Measurements from ENCODE around the gene ZMYM4. TPM values are rescaled to one million over a fixed set of nuclear protein-coding genes. Genes with fewer than 3 reads are reported as not detected.

The ZMYM4 gene
- polyA plus RNA-seq, 1 donor from 2014 or later: 36.1 TPM

DNA sequence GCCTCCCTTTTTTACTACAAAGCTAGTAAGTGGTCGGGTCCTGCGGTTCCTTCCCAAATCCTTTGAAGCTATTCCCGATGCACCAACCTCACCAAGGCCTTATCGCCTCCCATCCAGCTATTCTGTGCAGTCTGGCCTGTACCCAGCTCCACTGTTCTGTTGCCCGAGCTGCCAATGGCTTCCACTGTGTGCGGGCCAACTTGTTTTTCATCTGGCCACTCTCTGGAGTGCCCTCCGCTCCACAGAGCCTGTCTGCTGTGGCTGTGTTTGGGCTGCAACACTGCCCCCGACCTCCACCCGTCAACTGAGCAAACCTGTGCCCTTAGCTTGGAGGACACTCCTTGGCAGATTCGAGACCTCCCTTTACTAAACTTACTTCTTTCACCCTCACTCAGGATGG lies 163.7 kb downstream of the ZMYM4 start:
- TF ChIP-seq MXI1 (conservative IDR thresholded peaks at IDR 0.05; ENCODE audit: poor library complexity, severe bottlenecking): no peak
- no peak for TF ChIP-seq TAF1 (IDR thresholded peaks at IDR 0.05; ENCODE audit: low read depth)
- TF ChIP-seq RAD21 (conservative IDR thresholded peaks at IDR 0.05): no peak
- no peak for TF ChIP-seq SMC3 (conservative IDR thresholded peaks at IDR 0.05; ENCODE audit: poor library complexity)
- TF ChIP-seq, protein P1, sequence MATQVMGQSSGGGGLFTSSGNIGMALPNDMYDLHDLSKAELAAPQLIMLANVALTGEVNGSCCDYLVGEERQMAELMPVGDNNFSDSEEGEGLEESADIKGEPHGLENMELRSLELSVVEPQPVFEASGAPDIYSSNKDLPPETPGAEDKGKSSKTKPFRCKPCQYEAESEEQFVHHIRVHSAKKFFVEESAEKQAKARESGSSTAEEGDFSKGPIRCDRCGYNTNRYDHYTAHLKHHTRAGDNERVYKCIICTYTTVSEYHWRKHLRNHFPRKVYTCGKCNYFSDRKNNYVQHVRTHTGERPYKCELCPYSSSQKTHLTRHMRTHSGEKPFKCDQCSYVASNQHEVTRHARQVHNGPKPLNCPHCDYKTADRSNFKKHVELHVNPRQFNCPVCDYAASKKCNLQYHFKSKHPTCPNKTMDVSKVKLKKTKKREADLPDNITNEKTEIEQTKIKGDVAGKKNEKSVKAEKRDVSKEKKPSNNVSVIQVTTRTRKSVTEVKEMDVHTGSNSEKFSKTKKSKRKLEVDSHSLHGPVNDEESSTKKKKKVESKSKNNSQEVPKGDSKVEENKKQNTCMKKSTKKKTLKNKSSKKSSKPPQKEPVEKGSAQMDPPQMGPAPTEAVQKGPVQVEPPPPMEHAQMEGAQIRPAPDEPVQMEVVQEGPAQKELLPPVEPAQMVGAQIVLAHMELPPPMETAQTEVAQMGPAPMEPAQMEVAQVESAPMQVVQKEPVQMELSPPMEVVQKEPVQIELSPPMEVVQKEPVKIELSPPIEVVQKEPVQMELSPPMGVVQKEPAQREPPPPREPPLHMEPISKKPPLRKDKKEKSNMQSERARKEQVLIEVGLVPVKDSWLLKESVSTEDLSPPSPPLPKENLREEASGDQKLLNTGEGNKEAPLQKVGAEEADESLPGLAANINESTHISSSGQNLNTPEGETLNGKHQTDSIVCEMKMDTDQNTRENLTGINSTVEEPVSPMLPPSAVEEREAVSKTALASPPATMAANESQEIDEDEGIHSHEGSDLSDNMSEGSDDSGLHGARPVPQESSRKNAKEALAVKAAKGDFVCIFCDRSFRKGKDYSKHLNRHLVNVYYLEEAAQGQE (IDR thresholded peaks at IDR 0.05; ENCODE audit: borderline replicate concordance): no peak
- no peak for TF ChIP-seq EP300 (conservative IDR thresholded peaks at IDR 0.05; ENCODE audit: poor library complexity, severe bottlenecking)
- no peak for TF ChIP-seq POLR2AphosphoS5 (IDR thresholded peaks at IDR 0.05)
- TF ChIP-seq EZH2 (IDR thresholded peaks at IDR 0.05; ENCODE audit: borderline replicate concordance, insufficient read depth, low read length, poor library complexity, severe bottlenecking): no peak
- TF ChIP-seq, protein P2, sequence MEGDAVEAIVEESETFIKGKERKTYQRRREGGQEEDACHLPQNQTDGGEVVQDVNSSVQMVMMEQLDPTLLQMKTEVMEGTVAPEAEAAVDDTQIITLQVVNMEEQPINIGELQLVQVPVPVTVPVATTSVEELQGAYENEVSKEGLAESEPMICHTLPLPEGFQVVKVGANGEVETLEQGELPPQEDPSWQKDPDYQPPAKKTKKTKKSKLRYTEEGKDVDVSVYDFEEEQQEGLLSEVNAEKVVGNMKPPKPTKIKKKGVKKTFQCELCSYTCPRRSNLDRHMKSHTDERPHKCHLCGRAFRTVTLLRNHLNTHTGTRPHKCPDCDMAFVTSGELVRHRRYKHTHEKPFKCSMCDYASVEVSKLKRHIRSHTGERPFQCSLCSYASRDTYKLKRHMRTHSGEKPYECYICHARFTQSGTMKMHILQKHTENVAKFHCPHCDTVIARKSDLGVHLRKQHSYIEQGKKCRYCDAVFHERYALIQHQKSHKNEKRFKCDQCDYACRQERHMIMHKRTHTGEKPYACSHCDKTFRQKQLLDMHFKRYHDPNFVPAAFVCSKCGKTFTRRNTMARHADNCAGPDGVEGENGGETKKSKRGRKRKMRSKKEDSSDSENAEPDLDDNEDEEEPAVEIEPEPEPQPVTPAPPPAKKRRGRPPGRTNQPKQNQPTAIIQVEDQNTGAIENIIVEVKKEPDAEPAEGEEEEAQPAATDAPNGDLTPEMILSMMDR (IDR thresholded peaks at IDR 0.05; ENCODE audit: poor library complexity, severe bottlenecking): no peak
- H3K27ac ChIP-seq (ENCODE audit: low read length): no peak overlapping the region
- H3K79me2 ChIP-seq (replicated peaks; ENCODE audit: insufficient read depth, low read length): no peaks in the 10 kb centered on the region
- no peaks in the 10 kb centered on the region for H3K9me2 ChIP-seq (ENCODE audit: insufficient read depth, low read length)
- H3K9me3 ChIP-seq (ENCODE audit: low read length): no peaks in the 10 kb centered on the region
- no peak overlapping the region for H3K4me2 ChIP-seq (ENCODE audit: low read length)
- no peak overlapping the region for H3K4me3 ChIP-seq (ENCODE audit: low read length)
- H3K27me3 ChIP-seq (ENCODE audit: insufficient read depth, low read depth, low read length): no peaks in the 10 kb centered on the region
- no peaks in the 10 kb centered on the region for H4K20me1 ChIP-seq (ENCODE audit: insufficient read depth)
- H3F3A ChIP-seq (ENCODE audit: insufficient read depth, low read length, poor library complexity, severe bottlenecking): no peaks in the 10 kb centered on the region
- H2AFZ ChIP-seq (ENCODE audit: low read depth, low read length): no peak overlapping the region
- no peaks in the 10 kb centered on the region for H3K36me3 ChIP-seq (ENCODE audit: insufficient read depth, low read length)
- H3K9ac ChIP-seq (ENCODE audit: low read length): no peak overlapping the region

DNA sequence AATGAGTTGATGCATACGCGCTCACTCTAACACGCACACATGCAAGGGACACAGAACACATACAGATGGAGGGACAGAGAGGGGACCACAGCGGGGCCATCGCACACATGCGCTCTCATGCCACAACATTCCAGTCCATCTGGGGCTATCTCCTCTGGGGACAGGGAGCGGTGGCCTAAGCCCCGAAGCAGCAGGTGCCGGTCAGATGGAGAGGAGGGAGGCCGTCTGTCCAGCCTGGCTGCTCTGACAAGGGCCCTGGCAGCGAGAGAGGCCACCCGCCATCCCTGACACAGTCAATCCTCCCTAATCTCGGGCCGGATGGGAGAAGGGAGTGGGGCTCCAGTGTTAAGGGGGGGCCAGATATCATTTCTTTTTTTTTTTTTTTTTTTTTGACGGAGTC lies 165.2 kb downstream of the ZMYM4 start:
- Histone ChIP-seq H3K9ac (ENCODE audit: low read length) (no peak overlapping the region), H3K4me2 (ENCODE audit: low read length) (no peak overlapping the region), H3K27ac (ENCODE audit: low read length) (no peak overlapping the region), H3K36me3 (ENCODE audit: insufficient read depth, low read length) (no peaks in the 10 kb centered on the region), H3K27me3 (ENCODE audit: insufficient read depth, low read depth, low read length) (no peaks in the 10 kb centered on the region), H2AFZ (ENCODE audit: low read depth, low read length) (no peak overlapping the region), H3K9me3 (ENCODE audit: low read length) (no peaks in the 10 kb centered on the region), H3K9me2 (ENCODE audit: insufficient read depth, low read length) (no peaks in the 10 kb centered on the region), H3K4me3 (ENCODE audit: low read length) (no peak overlapping the region), H3F3A (ENCODE audit: insufficient read depth, low read length, poor library complexity, severe bottlenecking) (no peaks in the 10 kb centered on the region), H4K20me1 (ENCODE audit: insufficient read depth) (no peaks in the 10 kb centered on the region), H3K79me2 (replicated peaks; ENCODE audit: insufficient read depth, low read length) (no peaks in the 10 kb centered on the region)
- TF ChIP-seq RAD21 (conservative IDR thresholded peaks at IDR 0.05): no peak
- TF ChIP-seq, protein P1 (IDR thresholded peaks at IDR 0.05; ENCODE audit: borderline replicate concordance): no peak
- no peak for TF ChIP-seq SMC3 (conservative IDR thresholded peaks at IDR 0.05; ENCODE audit: poor library complexity)
- TF ChIP-seq POLR2AphosphoS5 (IDR thresholded peaks at IDR 0.05): no peak
- TF ChIP-seq EP300 (conservative IDR thresholded peaks at IDR 0.05; ENCODE audit: poor library complexity, severe bottlenecking): no peak
- TF ChIP-seq TAF1 (IDR thresholded peaks at IDR 0.05; ENCODE audit: low read depth): no peak
- TF ChIP-seq, protein P2 (IDR thresholded peaks at IDR 0.05; ENCODE audit: poor library complexity, severe bottlenecking): no peak
- no peak for TF ChIP-seq MXI1 (conservative IDR thresholded peaks at IDR 0.05; ENCODE audit: poor library complexity, severe bottlenecking)
- no peak for TF ChIP-seq EZH2 (IDR thresholded peaks at IDR 0.05; ENCODE audit: borderline replicate concordance, insufficient read depth, low read length, poor library complexity, severe bottlenecking)

All from neural cell (in vitro differentiated cells).